ENCODE measurements around the gene CFLAR.

CFLAR gene

DNA sequence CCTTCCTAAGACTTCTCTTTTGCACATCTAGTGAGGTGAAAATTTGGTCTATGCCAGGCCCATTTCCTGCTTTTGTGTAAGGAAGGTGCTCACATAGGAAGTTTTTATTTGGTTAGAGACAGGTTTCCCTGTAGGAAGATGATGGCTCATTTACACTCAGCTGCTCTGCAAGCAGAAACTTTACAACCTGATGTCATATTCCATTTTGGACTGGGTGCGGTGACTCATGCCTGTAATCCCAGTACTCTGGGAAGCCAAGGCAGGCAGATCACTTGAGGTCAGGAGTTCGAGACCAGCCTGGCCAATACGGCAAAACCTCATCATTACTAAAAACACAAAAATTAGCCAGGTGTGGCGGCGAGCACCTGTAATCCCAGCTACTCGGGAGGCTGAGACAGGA, 102.8 kb downstream of the CFLAR start:
- no peak for DNase-seq (ENCODE audit: low spot score)

DNA sequence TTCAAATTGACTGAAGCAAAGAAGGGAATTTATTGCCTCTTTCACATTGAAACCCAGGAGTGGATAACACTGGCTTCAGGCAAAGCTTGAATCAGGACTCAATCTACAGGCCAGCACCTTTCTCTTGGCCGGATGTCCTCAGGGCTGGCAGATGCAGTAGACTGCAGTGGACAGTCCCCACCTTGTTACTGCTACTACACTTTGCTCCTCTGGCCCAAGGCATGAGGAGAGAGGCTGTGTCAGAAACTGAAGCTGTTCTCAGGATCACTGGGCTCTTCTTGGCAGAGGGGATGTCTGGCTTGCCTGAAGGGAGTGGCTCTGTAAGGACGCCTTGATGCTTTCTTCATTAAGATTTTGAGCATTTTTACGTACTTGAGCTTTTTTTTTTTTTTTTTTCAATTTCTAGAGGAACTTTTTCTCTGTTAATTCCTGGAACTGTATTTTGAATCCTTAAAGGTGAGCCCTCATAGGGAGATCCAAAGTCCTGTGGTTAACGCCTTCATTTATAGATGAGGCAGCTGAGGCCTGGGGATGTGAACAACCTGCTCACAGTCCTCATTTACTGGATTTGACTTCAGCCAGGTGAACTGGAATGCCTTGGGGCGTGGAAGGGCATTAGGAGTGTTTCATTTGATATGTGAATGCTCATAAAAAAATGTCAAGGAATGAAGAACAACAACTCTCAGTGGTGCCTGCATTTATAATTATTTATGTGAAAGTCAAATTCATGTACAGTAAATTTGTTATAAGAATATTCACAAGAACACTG, 103.5 kb downstream of the CFLAR start:
- DNase-seq (ENCODE audit: low spot score), result no peak

DNA sequence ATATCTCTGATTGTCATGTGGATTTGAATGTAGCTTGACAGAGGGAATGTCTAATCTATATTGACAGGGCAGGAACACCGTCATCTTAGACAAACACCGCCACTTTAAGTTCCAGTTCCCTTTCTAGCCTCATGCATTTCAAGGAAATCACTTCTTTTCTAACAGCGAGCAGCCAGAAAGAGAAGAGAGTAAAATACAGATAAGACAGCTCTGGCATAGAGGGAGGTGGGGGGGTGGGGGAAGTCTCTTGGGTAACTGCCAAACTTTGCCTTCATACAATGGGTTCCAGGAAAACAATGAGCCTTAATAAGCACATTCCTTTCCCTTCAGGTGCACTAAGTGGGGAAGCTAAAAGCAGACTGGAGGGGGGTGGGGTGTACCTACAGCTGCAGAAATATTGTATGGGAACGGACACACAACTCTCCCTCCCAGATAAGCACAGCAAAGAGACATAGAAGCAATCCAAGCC, 104.2 kb downstream of the CFLAR start:
- DNase-seq (ENCODE audit: low spot score), result no peak

DNA sequence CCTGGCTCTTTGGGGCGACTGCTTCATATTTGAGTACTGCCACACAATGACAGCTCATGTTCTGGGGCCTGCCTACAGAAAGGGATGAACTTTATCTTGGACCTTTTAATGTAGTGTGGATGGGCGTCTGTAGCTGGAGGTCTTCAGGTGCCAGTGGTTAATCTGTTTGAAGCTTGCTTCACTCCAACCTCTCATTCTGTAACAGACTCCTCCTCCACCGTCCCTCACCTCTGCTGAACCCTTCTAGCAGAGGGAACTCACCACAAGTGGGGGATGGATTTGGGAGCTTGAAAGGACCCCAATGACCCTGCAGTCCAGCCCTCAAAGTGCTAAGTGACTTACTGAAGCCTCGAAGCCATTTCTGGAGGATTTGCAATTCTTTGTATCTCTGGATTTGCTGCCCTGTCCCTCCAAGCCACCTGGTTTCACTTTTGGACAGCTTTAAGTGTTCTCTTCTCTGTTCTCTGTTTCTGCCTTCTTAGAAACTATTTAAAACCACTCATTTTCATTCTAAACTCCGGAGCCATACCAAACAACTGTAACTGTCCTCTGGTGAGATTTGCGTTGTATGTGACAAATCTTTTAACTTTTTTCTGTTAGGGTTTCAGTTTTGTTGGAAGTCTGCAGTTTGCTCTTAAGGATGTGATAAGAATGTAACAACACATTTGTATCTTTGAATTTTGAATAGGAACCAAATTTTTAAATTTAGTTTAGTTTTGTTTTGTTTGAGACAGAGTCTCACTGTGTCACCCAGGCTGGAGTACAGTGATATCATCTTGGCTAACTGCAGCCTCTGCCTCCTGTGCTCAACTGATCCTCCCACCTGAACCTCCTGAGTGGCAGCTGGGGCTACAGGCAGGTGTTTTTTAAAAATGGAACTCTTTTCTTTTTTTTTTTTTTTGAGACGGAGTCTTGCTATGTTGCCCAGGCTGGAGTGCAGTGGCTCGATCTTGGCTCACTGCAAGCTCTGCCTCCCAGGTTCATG, 107.4 kb downstream of the CFLAR start:
- DNase-seq (ENCODE audit: low spot score), result no peak
